Endothelial cell (in vitro differentiated cells): ENCODE measurements around the gene CDK14. TPM values are rescaled to one million over a fixed set of nuclear protein-coding genes. Genes with fewer than 3 reads are reported as not detected.

Experiments used
- DNase-seq: peaks from one replicate; pipeline ENCODE4 v3.0.0; 2021; ENCODE audit warnings: low spot score
- H3K27ac Mint-ChIP-seq: one replicate; pipeline ENCODE4 v1.8.0; 2021; ENCODE audit warnings: mixed read lengths, inconsistent platforms; ENCODE audit not compliant: unreplicated experiment
- H3K27me3 Mint-ChIP-seq: one replicate; pipeline ENCODE4 v1.8.0; 2021; ENCODE audit warnings: mild to moderate bottlenecking, moderate library complexity, mixed read lengths, inconsistent platforms; ENCODE audit not compliant: unreplicated experiment
- H3K36me3 Mint-ChIP-seq: one replicate; pipeline ENCODE4 v1.8.0; 2021; ENCODE audit warnings: mild to moderate bottlenecking, low read depth, mixed read lengths, inconsistent platforms; ENCODE audit not compliant: unreplicated experiment
- H3K4me1 Mint-ChIP-seq: one replicate; pipeline ENCODE4 v1.8.0; 2021; ENCODE audit warnings: mild to moderate bottlenecking, mixed read lengths, inconsistent platforms; ENCODE audit not compliant: unreplicated experiment
- H3K4me3 Mint-ChIP-seq: one replicate; pipeline ENCODE4 v1.8.0; 2021; ENCODE audit warnings: mild to moderate bottlenecking, mixed read lengths, inconsistent platforms; ENCODE audit not compliant: unreplicated experiment
- H3K9me3 Mint-ChIP-seq: one replicate; pipeline ENCODE4 v1.8.0; 2021; ENCODE audit warnings: mixed read lengths, inconsistent platforms; ENCODE audit not compliant: unreplicated experiment
- CTCF ChIP-seq: fragments of 200-600 bp; sonication (generic); IDR thresholded peaks from one replicate; pipeline ENCODE4 v1.5.0; 2021; ENCODE audit warnings: antibody characterized with exemption; ENCODE audit not compliant: unreplicated experiment
- total RNA-seq: library from RNA; stranded (reverse); fragmentation: NEBNext Ultra II Directional; extraction: Animal tissue kit (Norgen Biotek cat#: 25700); gene quantifications from one replicate; pipeline ENCODE4 v1.2.1, GENCODE V29; 2021; ENCODE audit not compliant: unreplicated experiment

CDK14 gene
- total RNA-seq, 1 donor from 2014 or later = 30.2 TPM

DNA sequence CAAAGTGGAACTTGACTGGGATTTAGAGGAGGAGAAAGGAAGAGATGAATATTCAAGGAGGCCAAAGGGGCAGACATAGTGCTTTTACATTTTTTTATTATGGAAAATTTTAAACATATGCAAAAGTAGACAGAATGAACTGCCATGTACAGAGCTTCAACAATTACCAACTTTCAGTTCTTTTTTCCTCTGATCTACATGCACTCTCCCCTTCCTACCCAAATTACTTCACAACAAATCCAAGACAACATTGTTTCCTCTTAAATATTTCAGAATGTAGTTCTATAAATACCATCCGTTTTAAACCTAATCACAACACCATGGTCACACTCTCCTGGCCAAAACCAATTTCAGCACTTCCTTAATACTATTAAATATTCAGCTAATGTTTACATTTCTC is 584.6 kb downstream of the CDK14 start:
- no peaks in the 10 kb centered on the region for H3K27me3 Mint-ChIP-seq
- no peaks in the 10 kb centered on the region for H3K36me3 Mint-ChIP-seq
- no peak overlapping the region for H3K27ac Mint-ChIP-seq
- no peaks in the 10 kb centered on the region for H3K4me1 Mint-ChIP-seq
- DNase-seq = no peak
- TF ChIP-seq CTCF = no peak
- no peak overlapping the region for H3K4me3 Mint-ChIP-seq
- no peaks in the 10 kb centered on the region for H3K9me3 Mint-ChIP-seq

GRCh38 chr7:91181949-91182348 is 585.8 kb downstream of the CDK14 start:
- H3K4me1 Mint-ChIP-seq = no peaks in the 10 kb centered on the region
- DNase-seq = no peak
- no peak for TF ChIP-seq CTCF
- no peaks in the 10 kb centered on the region for H3K27me3 Mint-ChIP-seq
- H3K27ac Mint-ChIP-seq = no peak overlapping the region
- no peaks in the 10 kb centered on the region for H3K36me3 Mint-ChIP-seq
- H3K9me3 Mint-ChIP-seq = no peaks in the 10 kb centered on the region
- no peak overlapping the region for H3K4me3 Mint-ChIP-seq

- TF ChIP-seq CTCF = no peak
- DNase-seq = no peak
- Mint-ChIP-seq H3K4me1 (no peaks in the 10 kb centered on the region), H3K9me3 (no peaks in the 10 kb centered on the region), H3K27me3 (no peaks in the 10 kb centered on the region), H3K36me3 (no peaks in the 10 kb centered on the region), H3K4me3 (no peak overlapping the region), H3K27ac (no peak overlapping the region)
Observed at GRCh38 chr7:91182819-91183764, 587.0 kb downstream of the CDK14 start.

DNA sequence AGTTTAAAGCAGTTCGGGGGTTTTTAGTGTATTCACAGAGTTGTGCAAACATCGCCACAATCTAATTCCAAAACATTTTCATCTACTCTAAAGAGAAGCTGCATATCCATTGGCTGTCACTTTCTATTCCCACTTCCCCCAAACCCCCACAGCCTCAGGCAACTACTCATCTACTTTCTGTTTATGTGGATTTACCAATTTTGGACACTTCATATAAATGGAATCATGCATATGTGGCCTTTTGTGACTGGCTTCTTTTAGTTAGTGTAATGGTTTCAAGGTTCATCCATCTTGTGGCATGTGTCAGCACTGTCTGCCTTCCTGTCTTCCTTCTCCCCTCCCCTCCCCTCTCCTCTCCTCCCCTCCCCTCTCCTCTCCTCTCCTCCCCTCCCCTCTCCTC is 589.6 kb downstream of the CDK14 start:
- Mint-ChIP-seq H3K27me3 (no peaks in the 10 kb centered on the region), H3K9me3 (no peaks in the 10 kb centered on the region), H3K4me1 (no peaks in the 10 kb centered on the region), H3K36me3 (no peaks in the 10 kb centered on the region), H3K4me3 (no peak overlapping the region), H3K27ac (no peak overlapping the region)
- DNase-seq = no peak
- no peak for TF ChIP-seq CTCF

DNA sequence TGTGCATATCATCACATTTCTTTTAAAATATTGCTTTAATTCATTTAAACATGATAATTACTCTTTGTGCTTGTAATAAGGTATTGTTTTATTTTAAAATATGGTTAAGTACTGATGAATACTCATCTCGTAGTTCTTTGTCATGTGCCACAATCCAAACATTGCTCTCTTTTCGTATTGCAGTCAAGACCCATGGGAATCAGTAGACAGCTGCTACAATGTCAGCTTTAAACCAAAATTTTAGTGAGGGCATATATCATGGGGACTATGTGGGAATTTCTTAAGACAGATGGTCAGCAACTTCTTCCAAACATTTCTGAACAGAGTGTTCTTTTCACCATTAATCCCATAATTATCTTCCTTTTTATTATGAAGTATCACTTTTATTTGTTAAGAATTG is 590.9 kb downstream of the CDK14 start:
- no peaks in the 10 kb centered on the region for H3K9me3 Mint-ChIP-seq
- no peak for DNase-seq
- no peak overlapping the region for H3K4me3 Mint-ChIP-seq
- TF ChIP-seq CTCF = no peak
- no peak overlapping the region for H3K27ac Mint-ChIP-seq
- no peaks in the 10 kb centered on the region for H3K4me1 Mint-ChIP-seq
- no peaks in the 10 kb centered on the region for H3K36me3 Mint-ChIP-seq
- peaks cover 1% of the 10 kb centered on the region for H3K27me3 Mint-ChIP-seq
